ENCODE measurements around the gene BATF3.
A peak's percentile ranks its signal among the peaks of the same experiment; 100 is the strongest.

The BATF3 gene

GRCh38 chr1:212710566-212710965, 10.9 kb upstream of the BATF3 start:
- no peak for FAIRE-seq
- DNase-seq (ENCODE audit: low spot score): no peak

- DNase-seq (ENCODE audit: low spot score): no peak
- FAIRE-seq: no peak
These were observed 4.4 kb upstream of the BATF3 start for GRCh38 chr1:212703991-212704564.

GRCh38 chr1:212702672-212703071, 3.0 kb upstream of the BATF3 start:
- no peak for DNase-seq (ENCODE audit: low spot score)
- no peak for FAIRE-seq

- DNase-seq (ENCODE audit: low spot score) (no peak), FAIRE-seq (no peak)
These were observed 2.3 kb upstream of the BATF3 start for GRCh38 chr1:212701910-212702309.

- FAIRE-seq (no peak), DNase-seq (ENCODE audit: low spot score) (no peak)
These were observed 1.5 kb upstream of the BATF3 start for GRCh38 chr1:212700892-212701819.

- no peak for FAIRE-seq
- no peak for DNase-seq (ENCODE audit: low spot score)
These were observed 717 bp upstream of the BATF3 start for GRCh38 chr1:212700223-212700891.

GRCh38 chr1:212699104-212699624, 476 bp downstream of the BATF3 start:
- DNase-seq (ENCODE audit: low spot score) (no peak), FAIRE-seq (no peak)

- DNase-seq (ENCODE audit: low spot score): no peak
- no peak for FAIRE-seq
These were observed 1.1 kb downstream of the BATF3 start for GRCh38 chr1:212698467-212699103.

- no peak for DNase-seq (ENCODE audit: low spot score)
- FAIRE-seq: no peak
These were observed 2.8 kb downstream of the BATF3 start for GRCh38 chr1:212696721-212697331.

- DNase-seq (ENCODE audit: low spot score) (peak; percentile 50), FAIRE-seq (peak; percentile 26)
These were observed 6.6 kb downstream of the BATF3 start for GRCh38 chr1:212692774-212693644.

- no peak for DNase-seq (ENCODE audit: low spot score)
- no peak for FAIRE-seq
These were observed 8.0 kb downstream of the BATF3 start for GRCh38 chr1:212691561-212692071.

GRCh38 chr1:212690816-212691403, 8.7 kb downstream of the BATF3 start:
- DNase-seq (ENCODE audit: low spot score) (no peak), FAIRE-seq (no peak)

- FAIRE-seq (no peak), DNase-seq (ENCODE audit: low spot score) (no peak)
These were observed 9.7 kb downstream of the BATF3 start for GRCh38 chr1:212689758-212690529.

- FAIRE-seq: no peak
- no peak for DNase-seq (ENCODE audit: low spot score)
These were observed 10.4 kb downstream of the BATF3 start for GRCh38 chr1:212689196-212689725.

- DNase-seq (ENCODE audit: low spot score) (no peak), FAIRE-seq (no peak)
These were observed 11.1 kb downstream of the BATF3 start for GRCh38 chr1:212688341-212689047.

- DNase-seq (ENCODE audit: low spot score): no peak
- FAIRE-seq: no peak
These were observed 11.8 kb downstream of the BATF3 start for GRCh38 chr1:212687811-212688210.

GRCh38 chr1:212686591-212686990, 13.0 kb downstream of the BATF3 start:
- DNase-seq (ENCODE audit: low spot score): no peak
- no peak for FAIRE-seq

- no peak for FAIRE-seq
- DNase-seq (ENCODE audit: low spot score): no peak
These were observed 13.6 kb downstream of the BATF3 start for GRCh38 chr1:212686069-212686468.

Data from RCC 7860 (cell line).